ENCODE data around the gene ACYP1. TPM values are rescaled to one million over a fixed set of nuclear protein-coding genes. Genes with fewer than 3 reads are reported as not detected.

ACYP1 gene
- total and polyA plus RNA-seq, 2 of the 13 experiments (the other 11 are each of a cell fraction or from before 2014, with no cell fraction given): 9.7 to 22.4 TPM

DNA sequence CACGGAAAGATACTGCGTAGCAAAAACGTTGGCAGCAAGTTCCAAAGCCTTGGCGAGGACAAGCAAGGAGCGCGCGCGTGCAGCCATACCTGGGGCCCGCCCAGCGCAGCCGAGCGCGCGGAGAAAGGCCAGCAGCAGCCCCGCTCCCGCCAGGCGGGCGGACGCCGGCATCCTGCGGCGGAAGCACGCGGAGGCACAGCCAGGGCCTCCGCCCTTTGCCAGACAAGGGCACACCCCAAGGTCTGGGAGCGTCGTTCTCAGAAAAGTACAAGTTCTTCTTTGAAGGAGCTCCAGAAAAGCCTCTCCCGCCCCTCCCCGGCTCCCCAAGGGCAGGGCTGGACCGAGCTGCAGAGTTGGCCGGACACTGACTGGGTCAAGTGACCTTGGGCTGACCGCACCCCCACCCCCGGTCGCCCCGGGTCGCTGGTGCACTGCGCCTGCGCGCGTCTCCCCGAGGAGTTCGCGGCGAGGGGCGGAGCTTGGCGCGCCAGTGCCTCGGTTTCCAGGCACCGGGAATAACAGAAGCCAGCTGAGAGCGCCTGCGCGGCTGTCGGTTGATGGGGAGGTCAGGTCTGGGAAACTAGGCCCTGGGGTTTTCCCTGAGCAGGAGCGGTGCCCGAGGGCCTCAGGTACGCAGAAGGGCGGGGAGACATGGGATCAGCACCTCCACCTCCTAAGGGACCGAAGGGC is 5.4 kb upstream of the ACYP1 start, which contains the start of gene ZC2HC1C (continued):
- peak; percentile 85 for TF ChIP-seq ZFY (CRISPR knock-in tag; IDR thresholded peaks at IDR 0.05)
- peak; percentile 40; the same call in 1 of the 2 replicates for TF ChIP-seq ZNF331 (CRISPR knock-in tag; IDR thresholded peaks at IDR 0.05)
- TF ChIP-seq, protein P1, sequence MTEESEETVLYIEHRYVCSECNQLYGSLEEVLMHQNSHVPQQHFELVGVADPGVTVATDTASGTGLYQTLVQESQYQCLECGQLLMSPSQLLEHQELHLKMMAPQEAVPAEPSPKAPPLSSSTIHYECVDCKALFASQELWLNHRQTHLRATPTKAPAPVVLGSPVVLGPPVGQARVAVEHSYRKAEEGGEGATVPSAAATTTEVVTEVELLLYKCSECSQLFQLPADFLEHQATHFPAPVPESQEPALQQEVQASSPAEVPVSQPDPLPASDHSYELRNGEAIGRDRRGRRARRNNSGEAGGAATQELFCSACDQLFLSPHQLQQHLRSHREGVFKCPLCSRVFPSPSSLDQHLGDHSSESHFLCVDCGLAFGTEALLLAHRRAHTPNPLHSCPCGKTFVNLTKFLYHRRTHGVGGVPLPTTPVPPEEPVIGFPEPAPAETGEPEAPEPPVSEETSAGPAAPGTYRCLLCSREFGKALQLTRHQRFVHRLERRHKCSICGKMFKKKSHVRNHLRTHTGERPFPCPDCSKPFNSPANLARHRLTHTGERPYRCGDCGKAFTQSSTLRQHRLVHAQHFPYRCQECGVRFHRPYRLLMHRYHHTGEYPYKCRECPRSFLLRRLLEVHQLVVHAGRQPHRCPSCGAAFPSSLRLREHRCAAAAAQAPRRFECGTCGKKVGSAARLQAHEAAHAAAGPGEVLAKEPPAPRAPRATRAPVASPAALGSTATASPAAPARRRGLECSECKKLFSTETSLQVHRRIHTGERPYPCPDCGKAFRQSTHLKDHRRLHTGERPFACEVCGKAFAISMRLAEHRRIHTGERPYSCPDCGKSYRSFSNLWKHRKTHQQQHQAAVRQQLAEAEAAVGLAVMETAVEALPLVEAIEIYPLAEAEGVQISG (CRISPR knock-in tag; IDR thresholded peaks at IDR 0.05): peak; percentile 62
- peak; percentile 91 for TF ChIP-seq POLR2G (IDR thresholded peaks at IDR 0.05; ENCODE audit: low read depth, low read length)
- TF ChIP-seq, protein P2, sequence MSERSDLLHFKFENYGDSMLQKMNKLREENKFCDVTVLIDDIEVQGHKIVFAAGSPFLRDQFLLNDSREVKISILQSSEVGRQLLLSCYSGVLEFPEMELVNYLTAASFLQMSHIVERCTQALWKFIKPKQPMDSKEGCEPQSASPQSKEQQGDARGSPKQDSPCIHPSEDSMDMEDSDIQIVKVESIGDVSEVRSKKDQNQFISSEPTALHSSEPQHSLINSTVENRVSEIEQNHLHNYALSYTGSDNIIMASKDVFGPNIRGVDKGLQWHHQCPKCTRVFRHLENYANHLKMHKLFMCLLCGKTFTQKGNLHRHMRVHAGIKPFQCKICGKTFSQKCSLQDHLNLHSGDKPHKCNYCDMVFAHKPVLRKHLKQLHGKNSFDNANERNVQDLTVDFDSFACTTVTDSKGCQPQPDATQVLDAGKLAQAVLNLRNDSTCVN (CRISPR knock-in tag; IDR thresholded peaks at IDR 0.05; ENCODE audit: borderline replicate concordance): no peak; the same call in 1 of the 2 replicates
- TF ChIP-seq, protein P3, sequence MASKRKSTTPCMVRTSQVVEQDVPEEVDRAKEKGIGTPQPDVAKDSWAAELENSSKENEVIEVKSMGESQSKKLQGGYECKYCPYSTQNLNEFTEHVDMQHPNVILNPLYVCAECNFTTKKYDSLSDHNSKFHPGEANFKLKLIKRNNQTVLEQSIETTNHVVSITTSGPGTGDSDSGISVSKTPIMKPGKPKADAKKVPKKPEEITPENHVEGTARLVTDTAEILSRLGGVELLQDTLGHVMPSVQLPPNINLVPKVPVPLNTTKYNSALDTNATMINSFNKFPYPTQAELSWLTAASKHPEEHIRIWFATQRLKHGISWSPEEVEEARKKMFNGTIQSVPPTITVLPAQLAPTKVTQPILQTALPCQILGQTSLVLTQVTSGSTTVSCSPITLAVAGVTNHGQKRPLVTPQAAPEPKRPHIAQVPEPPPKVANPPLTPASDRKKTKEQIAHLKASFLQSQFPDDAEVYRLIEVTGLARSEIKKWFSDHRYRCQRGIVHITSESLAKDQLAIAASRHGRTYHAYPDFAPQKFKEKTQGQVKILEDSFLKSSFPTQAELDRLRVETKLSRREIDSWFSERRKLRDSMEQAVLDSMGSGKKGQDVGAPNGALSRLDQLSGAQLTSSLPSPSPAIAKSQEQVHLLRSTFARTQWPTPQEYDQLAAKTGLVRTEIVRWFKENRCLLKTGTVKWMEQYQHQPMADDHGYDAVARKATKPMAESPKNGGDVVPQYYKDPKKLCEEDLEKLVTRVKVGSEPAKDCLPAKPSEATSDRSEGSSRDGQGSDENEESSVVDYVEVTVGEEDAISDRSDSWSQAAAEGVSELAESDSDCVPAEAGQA (IDR thresholded peaks at IDR 0.05; ENCODE audit: low read depth): 0 out of 2 replicates have a peak, but pooled peaks have one; percentile 49
- TF ChIP-seq, protein P3 (CRISPR knock-in tag; IDR thresholded peaks at IDR 0.05; ENCODE audit: borderline replicate concordance): peak; percentile 94
- TF ChIP-seq THAP11 (CRISPR knock-in tag; IDR thresholded peaks at IDR 0.05): peak; percentile 49
- peak; percentile 41; the same call in 1 of the 2 replicates for TF ChIP-seq TARDBP (CRISPR knock-in tag; IDR thresholded peaks at IDR 0.05)
- TF ChIP-seq ZNF614 (CRISPR knock-in tag; IDR thresholded peaks at IDR 0.05; ENCODE audit: borderline replicate concordance): no peak
- peak; percentile 20; the same call in 1 of the 2 replicates for TF ChIP-seq ZNF792 (CRISPR knock-in tag; IDR thresholded peaks at IDR 0.05)
- TF ChIP-seq LBX2 (CRISPR knock-in tag; IDR thresholded peaks at IDR 0.05; ENCODE audit: borderline replicate concordance): peak; percentile 42; the same call in 1 of the 2 replicates
- TF ChIP-seq TRAFD1 (CRISPR knock-in tag; IDR thresholded peaks at IDR 0.05; ENCODE audit: borderline replicate concordance): no peak
- 0 out of 2 replicates have a peak, but pooled peaks have one; percentile 61 for TF ChIP-seq MAF1 (CRISPR knock-in tag; IDR thresholded peaks at IDR 0.05; ENCODE audit: borderline replicate concordance)
- TF ChIP-seq BRCA1 (CRISPR knock-in tag; IDR thresholded peaks at IDR 0.05): no peak
- TF ChIP-seq ZFP36L2 (CRISPR knock-in tag; IDR thresholded peaks at IDR 0.05): no peak

Measured in HepG2 (cell line).